ENCODE data around the gene PTBP1.

The PTBP1 gene

DNA sequence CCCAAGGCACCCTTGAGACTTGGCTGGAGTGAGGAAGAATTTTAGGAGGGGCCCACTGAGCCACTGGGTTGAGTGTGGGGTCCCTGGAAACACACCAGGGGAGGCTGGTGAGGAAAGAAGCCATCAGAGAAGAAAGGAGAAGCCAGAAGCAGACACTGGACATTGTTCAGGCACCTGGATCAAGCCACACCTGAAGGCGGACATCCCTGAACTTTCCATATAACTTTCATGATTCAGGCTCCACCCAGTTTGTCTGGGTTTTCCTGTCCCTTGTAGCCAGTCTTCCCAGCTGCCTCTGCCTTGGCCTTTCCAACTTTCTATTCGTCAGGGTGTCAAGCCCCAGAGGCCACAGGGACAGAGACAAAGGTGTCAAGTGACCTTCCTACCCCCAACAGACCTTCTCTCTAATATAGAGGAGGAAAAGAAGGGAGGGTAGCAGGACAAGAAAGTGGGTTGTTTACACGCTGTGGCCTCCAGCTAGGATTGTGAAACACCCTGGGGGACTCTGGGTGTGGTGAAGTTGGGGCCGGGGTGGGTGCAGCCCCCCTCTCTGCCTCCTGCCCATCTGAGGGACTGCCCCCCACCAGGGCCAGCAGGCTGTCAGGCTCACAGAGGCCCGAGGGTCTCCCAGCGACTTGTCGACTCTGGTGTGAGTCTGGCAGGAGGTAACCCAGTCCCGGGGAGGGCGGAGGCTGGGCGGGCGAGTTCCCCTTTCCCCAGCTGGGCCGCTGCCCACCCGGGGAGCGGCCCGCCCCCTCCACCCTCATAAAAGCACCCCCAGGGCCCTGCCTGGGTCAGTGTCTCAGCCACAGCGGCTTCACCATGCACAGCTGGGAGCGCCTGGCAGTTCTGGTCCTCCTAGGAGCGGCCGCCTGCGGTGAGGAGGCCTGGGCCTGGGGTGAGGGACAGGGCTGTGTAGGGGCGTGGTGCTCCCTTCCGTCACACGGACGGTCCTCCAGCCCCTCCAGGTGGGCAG, 61.9 kb downstream of the PTBP1 start, which contains the start of gene CFD:
Gene CFD, plus strand, starts transcription at position 797 of the 976 bp plus-strand sequence. Its CDS starts 26 bp downstream, at position 823.
- no peak for DNase-seq

DNA sequence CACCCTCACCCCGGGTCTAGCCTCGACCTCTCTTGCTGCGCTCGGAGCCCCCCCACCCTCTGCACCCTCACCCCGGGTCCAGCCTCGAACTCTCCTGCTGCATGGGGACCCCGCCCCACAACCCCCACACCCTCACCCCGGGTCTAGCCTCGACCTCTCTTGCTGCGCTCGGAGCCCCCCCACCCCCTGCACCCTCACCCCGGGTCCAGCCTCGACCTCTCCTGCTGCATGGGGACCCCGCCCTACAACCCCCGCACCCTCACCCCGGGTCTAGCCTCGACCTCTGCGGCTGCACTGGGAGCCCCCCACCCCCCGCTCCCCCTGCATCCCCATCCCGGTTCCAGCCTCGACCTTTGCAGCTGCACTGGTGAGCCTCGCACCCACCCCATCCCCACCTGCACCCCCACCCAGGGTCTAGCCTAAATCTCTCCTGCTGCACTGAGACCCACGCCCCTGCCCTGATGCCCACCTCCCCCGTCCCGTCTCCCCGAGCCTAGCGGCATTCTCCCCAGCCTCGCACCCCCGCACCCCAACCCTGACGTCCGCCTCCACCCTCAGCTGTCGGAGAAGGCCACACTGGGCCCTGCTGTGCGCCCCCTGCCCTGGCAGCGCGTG, 64.0 kb downstream of the PTBP1 start:
- DNase-seq, result no peak

Measured in NCI-H1105 treated with DMSO at 0.1 percent for 48 hours (cell line).